HG02678 (cell line): ENCODE results near the gene LHPP.
"Not testable (repeated sequence)": the region's sequence is repeated elsewhere in the genome, so short reads cannot be mapped to it uniquely, and the experiment has no call there.

Source experiments
- ATAC-seq: cut with Tn5 transposase; IDR thresholded peaks from one replicate; pipeline ENCODE4 v1.9.1; 2021; ENCODE audit warnings: mild to moderate bottlenecking, moderate library complexity; ENCODE audit not compliant: unreplicated experiment

Gene LHPP

GRCh38 chr10:124568339-124568738, 106.7 kb downstream of the LHPP start:
- no peak for ATAC-seq

DNA sequence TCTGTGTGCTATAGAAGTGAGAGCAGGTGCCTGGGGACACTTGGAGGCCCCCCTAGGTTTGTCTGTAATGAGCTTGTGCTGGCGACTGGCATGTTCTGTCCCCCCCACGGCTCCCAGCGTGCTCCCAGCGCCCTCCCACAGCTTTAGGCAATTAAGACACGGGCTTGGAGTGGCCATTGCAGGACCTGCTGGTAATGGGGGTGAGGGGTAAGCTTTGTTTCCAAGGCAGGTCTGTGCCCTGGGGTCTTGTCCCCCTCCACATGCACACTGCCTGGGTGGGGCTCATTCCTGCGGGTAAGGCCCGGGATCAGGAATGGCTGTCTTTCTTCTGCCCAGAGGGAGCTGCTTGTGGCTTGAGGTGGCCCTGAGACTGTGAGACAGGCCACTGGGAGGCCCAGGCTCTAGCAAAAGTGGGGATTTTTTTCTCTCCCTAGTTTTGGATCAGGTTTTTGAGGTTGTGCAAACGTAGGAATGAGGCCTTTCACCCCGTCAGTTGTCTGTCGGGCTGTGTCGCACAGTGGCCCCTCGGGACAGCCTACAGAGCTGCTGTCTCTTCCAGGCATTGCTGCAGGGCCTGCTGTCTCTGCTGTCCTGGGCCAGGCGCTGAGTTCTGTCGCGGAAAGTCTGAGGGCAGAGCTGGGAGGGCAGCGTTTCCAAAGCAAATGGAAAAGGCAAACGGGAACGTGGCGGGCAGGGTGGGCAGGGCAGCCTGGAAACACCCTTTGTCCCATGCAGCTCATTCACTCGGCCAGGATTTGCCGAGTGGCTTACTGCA, 107.4 kb downstream of the LHPP start:
- ATAC-seq, result no peak

- ATAC-seq, result no peak
Observed at GRCh38 chr10:124569623-124570470, 108.2 kb downstream of the LHPP start.

DNA sequence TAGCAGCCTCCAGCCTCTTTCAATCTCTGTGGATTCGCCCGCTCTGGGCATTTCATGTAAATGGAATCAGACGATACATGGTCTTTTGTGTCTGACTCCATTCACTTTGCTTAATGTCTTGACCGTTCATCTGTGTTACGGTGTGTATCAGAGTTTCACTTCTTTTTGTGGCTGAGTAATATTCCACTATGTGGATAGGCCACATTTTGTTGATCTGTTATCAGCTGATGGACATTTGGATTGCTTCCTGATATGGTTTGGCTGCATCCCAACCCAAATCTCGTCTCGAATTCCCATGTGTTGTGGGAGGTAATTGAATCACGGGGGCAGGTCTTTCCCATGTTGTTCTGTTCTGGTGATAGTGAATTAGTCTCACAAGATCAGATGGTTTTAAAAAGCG, 109.0 kb downstream of the LHPP start:
- no peak for ATAC-seq

- ATAC-seq, result no peak
Observed at GRCh38 chr10:124572751-124573150, 111.1 kb downstream of the LHPP start.

DNA sequence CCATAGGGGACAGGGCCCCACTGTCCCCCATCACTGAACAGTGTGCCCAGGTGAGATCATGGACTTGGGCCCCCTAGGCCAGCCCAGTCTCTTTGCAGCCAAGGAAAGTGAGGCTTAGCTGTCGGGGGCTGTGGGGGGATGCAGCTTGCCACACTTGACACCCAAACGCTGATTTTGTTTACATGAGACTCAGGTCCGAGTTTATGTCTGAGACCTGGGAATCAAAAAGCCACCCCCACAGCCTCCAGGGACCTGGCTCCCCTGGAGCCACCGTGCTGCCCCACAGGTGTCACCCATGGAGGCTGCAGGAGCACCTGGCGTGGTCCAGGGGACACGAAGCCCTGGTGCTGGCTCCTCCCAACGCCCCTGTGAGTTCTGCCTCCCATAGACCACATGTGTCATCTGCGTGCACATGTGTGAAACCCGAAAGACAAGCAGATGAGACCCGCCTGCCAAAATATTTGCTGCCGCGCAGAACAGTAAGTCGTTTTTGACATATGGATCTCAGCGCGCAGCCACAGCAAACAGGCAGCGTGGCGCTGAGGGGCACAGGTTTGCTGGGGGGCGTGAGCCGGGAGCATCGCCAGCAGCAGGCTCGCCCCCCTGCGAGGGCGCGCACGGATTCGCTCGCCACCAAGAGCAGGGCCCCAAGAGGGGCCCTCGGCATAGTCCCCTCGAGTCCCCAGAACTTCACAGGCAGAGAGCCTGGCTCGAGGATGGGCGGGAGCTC, 112.3 kb downstream of the LHPP start:
- no peak for ATAC-seq

GRCh38 chr10:124574456-124575070, 112.9 kb downstream of the LHPP start:
- no peak for ATAC-seq

DNA sequence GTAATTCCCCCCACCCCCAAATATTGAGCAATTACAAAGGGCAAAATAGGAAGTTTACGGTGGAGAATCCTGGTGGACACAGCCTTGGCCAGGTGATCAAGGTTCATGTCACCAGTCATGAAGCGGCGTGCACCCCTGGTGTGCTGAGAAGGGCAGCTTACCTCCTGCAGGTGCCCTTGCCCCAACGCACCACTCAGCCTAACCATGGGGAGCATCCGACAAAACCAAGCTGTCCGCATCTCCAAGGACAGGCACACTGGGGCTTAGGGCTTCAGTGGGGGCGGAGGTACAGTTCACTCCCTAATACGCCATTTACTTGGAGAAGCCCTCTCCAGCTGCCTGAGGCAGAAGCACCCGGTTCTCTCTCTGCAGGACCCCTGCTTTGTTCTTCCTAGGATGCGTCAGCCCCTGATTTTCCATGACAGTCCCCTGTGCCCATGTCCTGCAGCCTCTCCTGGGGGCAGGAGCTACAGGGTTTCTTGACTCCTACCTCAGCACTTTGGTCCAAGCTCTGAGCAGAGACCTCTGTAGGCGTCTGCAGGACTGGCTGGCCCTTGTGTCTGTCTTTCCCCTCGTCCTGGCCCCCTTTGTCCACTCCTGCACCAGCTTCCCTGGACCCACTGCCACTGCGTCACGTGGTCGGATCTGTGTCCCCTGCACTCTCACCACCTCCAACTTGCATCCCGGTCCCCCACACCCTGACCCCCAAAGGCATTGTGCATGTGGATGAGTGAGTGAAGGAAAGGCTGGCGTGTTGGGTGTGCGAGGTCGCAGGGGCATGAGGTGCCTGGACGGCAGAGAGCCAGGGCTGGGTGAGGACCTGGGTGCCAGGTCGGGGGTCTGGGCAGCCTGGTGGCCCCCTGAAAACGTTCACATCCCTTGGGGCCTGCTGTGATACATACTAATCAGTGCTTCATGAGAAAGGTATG, 113.7 kb downstream of the LHPP start:
- ATAC-seq, result no peak

- ATAC-seq, result no peak
Observed at GRCh38 chr10:124576526-124577420, 115.2 kb downstream of the LHPP start.

DNA sequence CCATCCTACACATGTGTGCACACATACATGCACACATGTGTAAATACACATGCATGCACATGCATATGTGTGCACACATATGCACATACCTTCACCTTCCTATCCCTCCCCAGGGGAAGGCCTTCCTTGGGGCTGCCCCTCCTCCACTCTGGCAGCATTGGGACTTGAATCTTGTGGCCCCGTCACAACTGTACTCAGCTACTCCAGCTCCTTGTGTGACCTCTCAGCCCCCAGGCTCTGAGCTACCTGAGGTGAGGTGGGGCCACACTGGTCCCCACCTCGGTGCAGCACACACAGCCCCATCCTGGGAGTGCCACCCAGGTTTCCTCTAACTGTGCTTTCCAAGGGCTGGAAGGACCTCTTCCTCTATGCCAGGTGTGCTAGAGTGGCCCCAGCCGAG, 116.0 kb downstream of the LHPP start:
- no peak for ATAC-seq

- no peak for ATAC-seq
Observed at GRCh38 chr10:124578231-124579010, 116.8 kb downstream of the LHPP start.

DNA sequence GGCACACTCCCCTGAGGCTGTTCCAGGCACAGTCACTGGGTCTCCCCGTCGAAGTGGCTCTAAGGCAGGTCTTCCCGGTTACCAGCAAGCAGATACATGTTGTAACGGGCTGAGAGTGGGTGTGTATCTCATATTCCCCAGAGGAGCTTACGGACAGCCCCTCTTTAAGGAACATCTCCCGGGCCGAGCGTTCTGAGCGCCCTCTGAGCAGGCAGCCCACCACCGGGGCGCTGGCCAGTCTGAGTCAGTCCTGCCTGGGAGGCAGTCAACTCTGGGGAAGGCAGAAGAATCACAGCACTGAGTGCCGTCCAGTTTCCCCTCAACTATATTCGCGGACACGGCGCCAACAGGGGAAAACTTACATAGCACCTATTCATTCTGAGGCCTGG, 117.4 kb downstream of the LHPP start:
- no peak for ATAC-seq

GRCh38 chr10:124586142-124586541, 124.5 kb downstream of the LHPP start:
- no peak for ATAC-seq

GRCh38 chr10:124587811-124588211, 126.2 kb downstream of the LHPP start:
- no peak for ATAC-seq

GRCh38 chr10:124588341-124588735, 126.7 kb downstream of the LHPP start:
- ATAC-seq, result not testable (repeated sequence)

- no peak for ATAC-seq
Observed at GRCh38 chr10:124588736-124589490, 127.3 kb downstream of the LHPP start.

GRCh38 chr10:124589491-124590041, 127.9 kb downstream of the LHPP start:
- ATAC-seq, result no peak
